ENCODE results near the gene DGCR6L. TPM values are rescaled to one million over a fixed set of nuclear protein-coding genes. Genes with fewer than 3 reads are reported as not detected.

DGCR6L gene
- total RNA-seq, 1 experiment from 2014 or later: 68.5 TPM

DNA sequence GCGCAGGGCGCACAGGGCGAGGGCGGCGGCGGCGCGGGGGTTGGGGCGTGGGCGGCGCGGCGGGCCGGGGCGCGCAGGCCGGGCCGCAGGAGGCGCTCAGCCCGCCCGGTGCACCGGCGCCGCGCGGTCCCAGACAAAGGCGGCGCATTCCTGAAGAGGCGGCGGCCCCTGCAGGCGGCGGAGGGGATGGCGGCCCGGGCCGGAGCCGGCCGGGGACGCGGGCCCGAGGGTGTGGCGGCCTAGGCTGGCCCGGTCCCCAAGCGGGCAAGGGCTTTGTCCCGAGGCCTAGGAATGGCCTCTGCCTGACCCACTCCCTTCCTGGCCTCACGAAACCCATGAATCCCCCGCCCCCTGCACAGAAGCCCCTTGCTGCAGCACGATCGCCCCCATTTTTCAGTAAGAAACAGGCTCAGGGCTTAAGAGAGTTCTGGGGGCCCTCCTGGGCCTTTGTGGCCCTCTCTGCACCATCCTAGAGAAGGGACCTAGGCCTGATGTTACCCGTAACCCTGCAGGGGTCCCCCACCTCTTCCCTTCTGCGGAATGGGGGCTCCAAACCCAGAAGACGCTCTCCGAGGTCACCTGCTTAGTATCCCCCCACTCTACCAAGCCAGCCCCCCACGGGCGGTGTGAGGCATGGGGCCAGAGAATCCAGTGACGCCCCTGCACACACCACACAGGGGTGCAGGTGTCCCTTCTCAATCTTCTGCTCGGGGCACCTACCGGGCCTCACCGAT, 51.4 kb downstream of the DGCR6L start, which contains the start of gene RTN4R:
RTN4R (minus strand) TSS at position 40 of the 734 bp plus-strand sequence. CDS start 226 bp downstream, outside the sequence.
- DNase-seq (ENCODE audit: low spot score): peak; percentile 73
- peaks cover 11% of the 10 kb centered on the region for H3K4me1 Mint-ChIP-seq
- no peaks in the 10 kb centered on the region for H3K27me3 Mint-ChIP-seq (ENCODE audit: low read depth)
- peak; percentile 80 for ATAC-seq
- H3K4me3 Mint-ChIP-seq: peak within 1 kb of the TSS; percentile 67
- POLR2A ChIA-PET: interaction anchor here (0.5 kb wide), 1 partner anchor 150 kb away, joined by 3 read pairs; no protein-coding TSS in a partner anchor
- H3K27ac Mint-ChIP-seq: peak within 1 kb of the TSS; percentile 63
- no peaks in the 10 kb centered on the region for H3K36me3 Mint-ChIP-seq
- 0 out of 2 replicates have a peak, but pooled peaks have one; percentile 3 for TF ChIP-seq NFYB (CRISPR knock-in tag; conservative IDR thresholded peaks at IDR 0.05; ENCODE audit: low read depth)
- TF ChIP-seq, protein P1, sequence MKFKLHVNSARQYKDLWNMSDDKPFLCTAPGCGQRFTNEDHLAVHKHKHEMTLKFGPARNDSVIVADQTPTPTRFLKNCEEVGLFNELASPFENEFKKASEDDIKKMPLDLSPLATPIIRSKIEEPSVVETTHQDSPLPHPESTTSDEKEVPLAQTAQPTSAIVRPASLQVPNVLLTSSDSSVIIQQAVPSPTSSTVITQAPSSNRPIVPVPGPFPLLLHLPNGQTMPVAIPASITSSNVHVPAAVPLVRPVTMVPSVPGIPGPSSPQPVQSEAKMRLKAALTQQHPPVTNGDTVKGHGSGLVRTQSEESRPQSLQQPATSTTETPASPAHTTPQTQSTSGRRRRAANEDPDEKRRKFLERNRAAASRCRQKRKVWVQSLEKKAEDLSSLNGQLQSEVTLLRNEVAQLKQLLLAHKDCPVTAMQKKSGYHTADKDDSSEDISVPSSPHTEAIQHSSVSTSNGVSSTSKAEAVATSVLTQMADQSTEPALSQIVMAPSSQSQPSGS (CRISPR knock-in tag; IDR thresholded peaks at IDR 0.05; ENCODE audit: borderline replicate concordance, low read depth): no peak
- TF ChIP-seq, protein P2, sequence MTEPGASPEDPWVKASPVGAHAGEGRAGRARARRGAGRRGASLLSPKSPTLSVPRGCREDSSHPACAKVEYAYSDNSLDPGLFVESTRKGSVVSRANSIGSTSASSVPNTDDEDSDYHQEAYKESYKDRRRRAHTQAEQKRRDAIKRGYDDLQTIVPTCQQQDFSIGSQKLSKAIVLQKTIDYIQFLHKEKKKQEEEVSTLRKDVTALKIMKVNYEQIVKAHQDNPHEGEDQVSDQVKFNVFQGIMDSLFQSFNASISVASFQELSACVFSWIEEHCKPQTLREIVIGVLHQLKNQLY (CRISPR knock-in tag; IDR thresholded peaks at IDR 0.05): no peak
- TF ChIP-seq PRDM15 (CRISPR knock-in tag; IDR thresholded peaks at IDR 0.05): no peak
- TF ChIP-seq, protein P3, sequence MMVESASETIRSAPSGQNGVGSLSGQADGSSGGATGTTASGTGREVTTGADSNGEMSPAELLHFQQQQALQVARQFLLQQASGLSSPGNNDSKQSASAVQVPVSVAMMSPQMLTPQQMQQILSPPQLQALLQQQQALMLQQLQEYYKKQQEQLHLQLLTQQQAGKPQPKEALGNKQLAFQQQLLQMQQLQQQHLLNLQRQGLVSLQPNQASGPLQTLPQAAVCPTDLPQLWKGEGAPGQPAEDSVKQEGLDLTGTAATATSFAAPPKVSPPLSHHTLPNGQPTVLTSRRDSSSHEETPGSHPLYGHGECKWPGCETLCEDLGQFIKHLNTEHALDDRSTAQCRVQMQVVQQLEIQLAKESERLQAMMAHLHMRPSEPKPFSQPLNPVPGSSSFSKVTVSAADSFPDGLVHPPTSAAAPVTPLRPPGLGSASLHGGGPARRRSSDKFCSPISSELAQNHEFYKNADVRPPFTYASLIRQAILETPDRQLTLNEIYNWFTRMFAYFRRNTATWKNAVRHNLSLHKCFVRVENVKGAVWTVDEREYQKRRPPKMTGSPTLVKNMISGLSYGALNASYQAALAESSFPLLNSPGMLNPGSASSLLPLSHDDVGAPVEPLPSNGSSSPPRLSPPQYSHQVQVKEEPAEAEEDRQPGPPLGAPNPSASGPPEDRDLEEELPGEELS (CRISPR knock-in tag; IDR thresholded peaks at IDR 0.05): no peak
- no peak for TF ChIP-seq EMX1 (CRISPR knock-in tag; IDR thresholded peaks at IDR 0.05)
- no peak for TF ChIP-seq JUN (CRISPR knock-in tag; IDR thresholded peaks at IDR 0.05)
- peak; percentile 37; the same call in 1 of the 2 replicates for TF ChIP-seq SP1 (CRISPR knock-in tag; conservative IDR thresholded peaks at IDR 0.05)
- no peak for TF ChIP-seq ZBTB21 (CRISPR knock-in tag; IDR thresholded peaks at IDR 0.05; ENCODE audit: borderline replicate concordance)
- 0 out of 2 replicates have a peak, but pooled peaks have one; percentile 22 for TF ChIP-seq TEAD1 (CRISPR knock-in tag; IDR thresholded peaks at IDR 0.05)
- TF ChIP-seq, protein P4, sequence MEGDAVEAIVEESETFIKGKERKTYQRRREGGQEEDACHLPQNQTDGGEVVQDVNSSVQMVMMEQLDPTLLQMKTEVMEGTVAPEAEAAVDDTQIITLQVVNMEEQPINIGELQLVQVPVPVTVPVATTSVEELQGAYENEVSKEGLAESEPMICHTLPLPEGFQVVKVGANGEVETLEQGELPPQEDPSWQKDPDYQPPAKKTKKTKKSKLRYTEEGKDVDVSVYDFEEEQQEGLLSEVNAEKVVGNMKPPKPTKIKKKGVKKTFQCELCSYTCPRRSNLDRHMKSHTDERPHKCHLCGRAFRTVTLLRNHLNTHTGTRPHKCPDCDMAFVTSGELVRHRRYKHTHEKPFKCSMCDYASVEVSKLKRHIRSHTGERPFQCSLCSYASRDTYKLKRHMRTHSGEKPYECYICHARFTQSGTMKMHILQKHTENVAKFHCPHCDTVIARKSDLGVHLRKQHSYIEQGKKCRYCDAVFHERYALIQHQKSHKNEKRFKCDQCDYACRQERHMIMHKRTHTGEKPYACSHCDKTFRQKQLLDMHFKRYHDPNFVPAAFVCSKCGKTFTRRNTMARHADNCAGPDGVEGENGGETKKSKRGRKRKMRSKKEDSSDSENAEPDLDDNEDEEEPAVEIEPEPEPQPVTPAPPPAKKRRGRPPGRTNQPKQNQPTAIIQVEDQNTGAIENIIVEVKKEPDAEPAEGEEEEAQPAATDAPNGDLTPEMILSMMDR (IDR thresholded peaks at IDR 0.05): peak; percentile 54; the same call in 1 of the 2 replicates
- H3K9me3 Mint-ChIP-seq: no peaks in the 10 kb centered on the region
- CTCF ChIA-PET: interaction anchor here (0.9 to 1.0 kb wide), 3 partner anchors 10 to 111 kb away, joined by 3 read pairs; no protein-coding TSS in a partner anchor

GRCh38 chr22:20267441-20268278, 52.2 kb downstream of the DGCR6L start:
- ATAC-seq (peak; percentile 23), DNase-seq (ENCODE audit: low spot score) (peak; percentile 45)
- H3K27me3 Mint-ChIP-seq (ENCODE audit: low read depth): no peaks in the 10 kb centered on the region
- POLR2A ChIA-PET: no interaction called here
- CTCF ChIA-PET: no interaction called here
- H3K36me3 Mint-ChIP-seq: no peaks in the 10 kb centered on the region
- peaks cover 11% of the 10 kb centered on the region for H3K4me1 Mint-ChIP-seq
- no peaks in the 10 kb centered on the region for H3K9me3 Mint-ChIP-seq
- peak overlapping the region; percentile 63 for H3K4me3 Mint-ChIP-seq
- H3K27ac Mint-ChIP-seq: no peak overlapping the region
- TF ChIP-seq ZNF671 (CRISPR knock-in tag; IDR thresholded peaks at IDR 0.05) (no peak), NFYB (CRISPR knock-in tag; conservative IDR thresholded peaks at IDR 0.05; ENCODE audit: low read depth) (no peak), SOX15 (CRISPR knock-in tag; IDR thresholded peaks at IDR 0.05) (no peak), IRF2 (CRISPR knock-in tag; IDR thresholded peaks at IDR 0.05; ENCODE audit: borderline replicate concordance, low read depth) (no peak), NR2C2 (CRISPR knock-in tag; IDR thresholded peaks at IDR 0.05) (no peak), GRHL2 (CRISPR knock-in tag; IDR thresholded peaks at IDR 0.05; ENCODE audit: insufficient replicate concordance, severe bottlenecking) (no peak), RORB (CRISPR knock-in tag; IDR thresholded peaks at IDR 0.05) (no peak), ZNF317 (CRISPR knock-in tag; IDR thresholded peaks at IDR 0.05; ENCODE audit: borderline replicate concordance, low read depth) (no peak), NR1H2 (CRISPR knock-in tag; IDR thresholded peaks at IDR 0.05) (no peak)
- TF ChIP-seq, protein P5, sequence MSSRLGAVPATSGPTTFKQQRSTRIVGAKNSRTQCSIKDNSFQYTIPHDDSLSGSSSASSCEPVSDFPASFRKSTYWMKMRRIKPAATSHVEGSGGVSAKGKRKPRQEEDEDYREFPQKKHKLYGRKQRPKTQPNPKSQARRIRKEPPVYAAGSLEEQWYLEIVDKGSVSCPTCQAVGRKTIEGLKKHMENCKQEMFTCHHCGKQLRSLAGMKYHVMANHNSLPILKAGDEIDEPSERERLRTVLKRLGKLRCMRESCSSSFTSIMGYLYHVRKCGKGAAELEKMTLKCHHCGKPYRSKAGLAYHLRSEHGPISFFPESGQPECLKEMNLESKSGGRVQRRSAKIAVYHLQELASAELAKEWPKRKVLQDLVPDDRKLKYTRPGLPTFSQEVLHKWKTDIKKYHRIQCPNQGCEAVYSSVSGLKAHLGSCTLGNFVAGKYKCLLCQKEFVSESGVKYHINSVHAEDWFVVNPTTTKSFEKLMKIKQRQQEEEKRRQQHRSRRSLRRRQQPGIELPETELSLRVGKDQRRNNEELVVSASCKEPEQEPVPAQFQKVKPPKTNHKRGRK (CRISPR knock-in tag; IDR thresholded peaks at IDR 0.05; ENCODE audit: borderline replicate concordance): no peak

Data from WTC11 (cell line).